Measurements from ENCODE around the gene TAGLN. TPM values are rescaled to one million over a fixed set of nuclear protein-coding genes. Genes with fewer than 3 reads are reported as not detected.

TAGLN gene
- total and polyA plus RNA-seq, 8 donors: 24.1 to 430 (median 75.7) TPM

DNA sequence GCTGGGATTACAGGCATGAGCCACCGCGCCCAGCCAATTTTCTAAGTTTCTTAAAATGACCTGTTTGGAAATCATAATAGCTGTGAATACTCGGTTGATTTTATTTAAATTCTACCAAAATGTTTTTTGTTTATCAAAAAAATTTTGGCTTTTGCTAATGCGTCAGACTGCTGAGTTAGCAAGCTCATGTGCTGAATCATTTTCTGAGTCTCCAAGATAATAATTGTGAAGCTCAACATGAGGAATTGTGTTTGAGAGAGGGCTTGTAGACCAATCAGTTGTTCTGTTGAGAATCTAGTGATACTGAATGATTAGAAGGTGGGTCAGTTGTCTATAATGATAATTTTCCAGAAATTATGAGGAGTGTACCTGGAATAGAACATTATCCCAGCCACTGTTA, 49.2 kb downstream of the TAGLN start:
- H3K9me3 ChIP-seq: no peaks in the 10 kb centered on the region
- no peak overlapping the region for H3K27ac ChIP-seq
- no peaks in the 10 kb centered on the region for H3K4me1 ChIP-seq
- ATAC-seq (no peak), DNase-seq (no peak), FAIRE-seq (no peak)
- intact Hi-C loops (cut with DNase I): no loop called here
- 90 to 96% methylated on average over 4 of the region's 4 CpGs for WGBS, 2 donors
- H3K27me3 ChIP-seq: no peaks in the 10 kb centered on the region
- peaks cover 4 to 67% (median 15%) of the 10 kb centered on the region in 3 donors for H3K36me3 ChIP-seq
- no peak overlapping the region for H3K4me3 ChIP-seq
- TF ChIP-seq, protein P1, sequence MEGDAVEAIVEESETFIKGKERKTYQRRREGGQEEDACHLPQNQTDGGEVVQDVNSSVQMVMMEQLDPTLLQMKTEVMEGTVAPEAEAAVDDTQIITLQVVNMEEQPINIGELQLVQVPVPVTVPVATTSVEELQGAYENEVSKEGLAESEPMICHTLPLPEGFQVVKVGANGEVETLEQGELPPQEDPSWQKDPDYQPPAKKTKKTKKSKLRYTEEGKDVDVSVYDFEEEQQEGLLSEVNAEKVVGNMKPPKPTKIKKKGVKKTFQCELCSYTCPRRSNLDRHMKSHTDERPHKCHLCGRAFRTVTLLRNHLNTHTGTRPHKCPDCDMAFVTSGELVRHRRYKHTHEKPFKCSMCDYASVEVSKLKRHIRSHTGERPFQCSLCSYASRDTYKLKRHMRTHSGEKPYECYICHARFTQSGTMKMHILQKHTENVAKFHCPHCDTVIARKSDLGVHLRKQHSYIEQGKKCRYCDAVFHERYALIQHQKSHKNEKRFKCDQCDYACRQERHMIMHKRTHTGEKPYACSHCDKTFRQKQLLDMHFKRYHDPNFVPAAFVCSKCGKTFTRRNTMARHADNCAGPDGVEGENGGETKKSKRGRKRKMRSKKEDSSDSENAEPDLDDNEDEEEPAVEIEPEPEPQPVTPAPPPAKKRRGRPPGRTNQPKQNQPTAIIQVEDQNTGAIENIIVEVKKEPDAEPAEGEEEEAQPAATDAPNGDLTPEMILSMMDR (IDR thresholded peaks at IDR 0.05): no peak

DNA sequence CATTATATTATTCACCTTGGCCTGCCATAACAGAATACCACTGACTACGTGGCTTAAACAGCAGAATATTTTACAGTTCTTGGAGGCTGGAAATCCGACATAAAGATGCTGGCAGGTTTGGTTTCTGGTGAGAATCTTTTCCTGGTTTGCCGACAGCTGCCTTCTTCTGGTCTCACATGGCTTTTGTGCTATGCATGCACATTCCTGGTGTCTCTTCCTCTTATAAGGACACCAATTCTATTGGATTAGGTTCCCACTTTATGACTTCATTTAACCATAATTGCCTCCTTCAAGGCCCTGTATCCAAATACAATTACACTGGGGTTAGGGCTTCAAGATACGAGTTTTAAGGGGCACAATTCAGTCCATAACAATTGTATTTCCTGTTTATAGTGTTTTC, 50.4 kb downstream of the TAGLN start:
- Histone ChIP-seq H3K4me1 (no peaks in the 10 kb centered on the region), H3K9me3 (no peaks in the 10 kb centered on the region), H3K27ac (no peak overlapping the region), H3K27me3 (no peaks in the 10 kb centered on the region), H3K36me3 (peaks cover 4 to 69% (median 13%) of the 10 kb centered on the region in 3 donors), H3K4me3 (no peak overlapping the region)
- TF ChIP-seq, protein P1 (IDR thresholded peaks at IDR 0.05): no peak
- intact Hi-C loops (cut with DNase I): no loop called here
- WGBS, 2 donors: 92% methylated on average over 4 of the region's 4 CpGs
- FAIRE-seq (no peak), DNase-seq (no peak), ATAC-seq (no peak)

DNA sequence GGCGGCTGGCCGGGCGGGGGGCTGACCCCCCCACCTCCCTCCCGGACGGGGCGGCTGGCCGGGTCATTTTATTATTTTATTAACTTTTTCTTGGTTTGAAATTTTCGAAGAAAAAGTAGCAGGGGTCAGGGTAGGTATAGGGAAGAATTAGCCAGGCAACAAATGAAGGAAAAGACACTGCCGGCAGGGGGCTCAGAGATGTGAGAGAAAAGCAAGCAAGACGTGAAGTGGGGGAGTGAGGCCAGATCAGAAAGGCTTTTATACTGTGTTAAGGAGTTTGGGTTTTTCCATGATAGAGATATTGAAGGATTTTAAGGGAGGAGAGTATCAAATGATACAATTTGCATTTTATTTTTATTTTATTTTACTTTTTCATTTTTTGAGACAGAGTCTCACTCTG, 52.3 kb downstream of the TAGLN start:
- DNase-seq (no peak), FAIRE-seq (no peak), ATAC-seq (no peak)
- H3K4me1 ChIP-seq: no peaks in the 10 kb centered on the region
- H3K9me3 ChIP-seq: no peaks in the 10 kb centered on the region
- no peak overlapping the region for H3K27ac ChIP-seq
- intact Hi-C loops (cut with DNase I): no loop called here
- TF ChIP-seq, protein P1 (IDR thresholded peaks at IDR 0.05): no peak
- H3K27me3 ChIP-seq: no peaks in the 10 kb centered on the region
- no peak overlapping the region for H3K4me3 ChIP-seq
- peaks cover 4 to 50% (median 4%) of the 10 kb centered on the region in 3 donors for H3K36me3 ChIP-seq
- WGBS, 2 donors: 89 to 94% methylated on average over 7 to 10 of the region's 10 CpGs

DNA sequence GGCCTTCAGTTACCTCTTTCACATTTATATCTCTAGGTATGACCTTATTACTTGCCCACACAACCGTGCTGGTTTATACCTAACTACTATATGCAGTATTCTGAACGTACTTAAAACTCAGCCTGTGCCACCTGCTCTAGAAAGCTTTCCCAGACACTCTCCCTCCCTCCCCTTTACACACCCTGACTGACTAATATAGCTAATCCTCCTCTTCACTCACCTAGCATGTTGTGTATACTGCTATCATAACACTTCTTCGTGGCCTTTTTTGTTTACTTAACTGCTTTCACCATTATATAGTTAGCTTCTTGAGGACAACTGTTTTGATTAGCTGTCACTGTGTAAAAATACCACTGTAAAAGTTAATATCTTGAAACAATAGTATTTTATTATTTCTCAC, 56.8 kb downstream of the TAGLN start:
- 66 to 67% methylated on average over 3 of the region's 3 CpGs for WGBS, 2 donors
- intact Hi-C loops (cut with DNase I): no loop called here
- ATAC-seq (no peak), DNase-seq (no peak), FAIRE-seq (no peak)
- Histone ChIP-seq H3K27ac (no peak overlapping the region), H3K36me3 (peaks cover 0 to 20% (median 0%) of the 10 kb centered on the region in 3 donors), H3K4me3 (no peak overlapping the region), H3K9me3 (no peaks in the 10 kb centered on the region), H3K4me1 (no peaks in the 10 kb centered on the region), H3K27me3 (no peaks in the 10 kb centered on the region)
- TF ChIP-seq, protein P1 (IDR thresholded peaks at IDR 0.05): no peak

DNA sequence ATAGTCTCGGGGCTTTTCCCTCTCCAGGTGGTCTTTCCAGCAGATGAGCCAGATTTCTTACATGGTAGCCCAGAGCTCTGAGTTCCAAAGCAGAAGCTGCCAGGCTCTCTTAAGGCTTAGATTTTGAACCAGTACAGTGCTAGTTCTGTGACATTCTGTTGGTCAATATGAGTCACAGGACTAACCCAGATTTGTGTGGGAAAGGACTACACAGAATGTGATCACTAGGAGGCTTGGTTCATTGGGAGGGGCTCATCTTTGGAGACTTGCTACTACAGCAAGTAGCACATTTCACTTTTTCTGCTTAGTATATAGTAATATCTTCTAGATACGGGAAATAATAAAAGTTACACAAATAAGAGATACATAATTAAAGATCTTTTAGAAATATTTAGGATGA, 57.4 kb downstream of the TAGLN start:
- WGBS, 2 donors: 48 to 62% methylated on average over 2 of the region's 2 CpGs
- no peak for ATAC-seq
- no peaks in the 10 kb centered on the region for H3K9me3 ChIP-seq
- no peak overlapping the region for H3K4me3 ChIP-seq
- H3K4me1 ChIP-seq: no peaks in the 10 kb centered on the region
- no peak for DNase-seq
- FAIRE-seq: no peak
- intact Hi-C loops (cut with DNase I): no loop called here
- TF ChIP-seq, protein P1 (IDR thresholded peaks at IDR 0.05): no peak
- H3K27ac ChIP-seq: no peak overlapping the region
- H3K36me3 ChIP-seq: peaks cover 0 to 20% (median 0%) of the 10 kb centered on the region in 3 donors
- H3K27me3 ChIP-seq: no peaks in the 10 kb centered on the region

Other genes starting within 250 kb of the TAGLN start
- gene SIK3, start 100.9 kb upstream of the TAGLN start, total RNA-seq: 10 to 100 TPM; 22.5 to 27.3 (median 25.2) TPM
- 10 to 100 TPM; 11.1 to 16.2 TPM for gene SIK3, start 100.9 kb upstream of the TAGLN start, polyA plus RNA-seq
- 10 to 100 TPM; 21.8 to 47.7 (median 29.1) TPM for gene PAFAH1B2, start 55.1 kb upstream of the TAGLN start, total RNA-seq
- 10 to 100 TPM; 14.8 to 19.4 TPM for gene PAFAH1B2, start 55.1 kb upstream of the TAGLN start, polyA plus RNA-seq
- 100 to 1,000 TPM in 2 of 6 donors, 10 to 100 TPM in 4; 61.9 to 153 (median 82.5) TPM for gene SIDT2, start 20.6 kb upstream of the TAGLN start, total RNA-seq
- gene SIDT2, start 20.6 kb upstream of the TAGLN start, polyA plus RNA-seq: 10 to 100 TPM; 47.4 to 97.5 TPM
- gene PCSK7, start 32.7 kb downstream of the TAGLN start, total RNA-seq: 10 to 100 TPM; 20.3 to 36.5 (median 27.3) TPM
- 10 to 100 TPM; 27.2 to 44.2 TPM for gene PCSK7, start 32.7 kb downstream of the TAGLN start, polyA plus RNA-seq
- 10 to 100 TPM; 14.0 to 23.8 (median 20.8) TPM for gene RNF214, start 33.3 kb downstream of the TAGLN start, total RNA-seq
- 10 to 100 TPM; 15.7 to 17.8 TPM for gene RNF214, start 33.3 kb downstream of the TAGLN start, polyA plus RNA-seq
- gene BACE1-AS, start 92.0 kb downstream of the TAGLN start, total RNA-seq: 1 to 10 TPM; 2.8 to 5.0 (median 4.0) TPM
- 1 to 10 TPM; 7.6 to 9.1 TPM for gene BACE1-AS, start 92.0 kb downstream of the TAGLN start, polyA plus RNA-seq
- 100 to 1,000 TPM in 5 of 6 donors, 10 to 100 TPM in 1; 72.5 to 207 (median 123) TPM for gene BACE1, start 116.9 kb downstream of the TAGLN start, total RNA-seq
- 10 to 100 TPM; 27.8 to 53.8 TPM for gene BACE1, start 116.9 kb downstream of the TAGLN start, polyA plus RNA-seq
- 10 to 100 TPM; 12.9 to 27.4 (median 23.7) TPM for gene CEP164, start 128.5 kb downstream of the TAGLN start, total RNA-seq
- gene CEP164, start 128.5 kb downstream of the TAGLN start, polyA plus RNA-seq: 10 to 100 TPM; 42.1 to 56.3 TPM